Gastrocnemius medialis (tissue), 4 donors: ENCODE results near the gene MMP10.

Experiments
- CTCF ChIP-seq, 5 experiments: fragments of 450-650 bp in 3 of 5; fragments of 200-600 bp in 2 of 5; sonication (generic) in 2 of 5; IDR thresholded peaks in 4 of 5; conservative IDR thresholded peaks in 1 of 5; 1 replicate in 4 of 5; 2 replicates in 1 of 5; pipeline ENCODE4 v1.5.1; 2016 to 2019; ENCODE audit warnings: antibody characterized with exemption in 5 of 5, mild to moderate bottlenecking in 3 of 5, moderate library complexity in 3 of 5
- POLR2A ChIP-seq, 2 donors: fragments of 450-650 bp; IDR thresholded peaks; one replicate each; pipeline ENCODE4 v1.6.1; 2017; ENCODE audit warnings: antibody characterized with exemption in 2 of 2, mild to moderate bottlenecking in 2 of 2, moderate library complexity in 2 of 2

- TF ChIP-seq CTCF (IDR thresholded peaks at IDR 0.05 in 4 of 5, conservative IDR thresholded peaks at IDR 0.05 in 1 of 5), result no peak
- TF ChIP-seq POLR2A (IDR thresholded peaks at IDR 0.05), result no peak
Observed at GRCh38 chr11:102763440-102763839, 17.0 kb downstream of the MMP10 start.
